LNCaP clone FGC (cell line): ENCODE results near the gene TMEM151A.
"Not testable (repeated sequence)": the region's sequence is repeated elsewhere in the genome, so short reads cannot be mapped to it uniquely, and the experiment has no call there.

ENCODE experiments used
- DNase-seq: peaks from one replicate; pipeline ENCODE4 v3.0.0-alpha.2; 2011; ENCODE audit warnings: low read depth
- H3K4me3 ChIP-seq: 2 replicates; pipeline ENCODE4 v1.5.1; 2011; ENCODE audit warnings: mild to moderate bottlenecking, low read depth, low read length, control low read depth
- TF ChIP-seq, protein P1 (sequence below): IDR thresholded peaks from 2 replicates; pipeline ENCODE4 v1.5.1; 2012; ENCODE audit warnings: mild to moderate bottlenecking; ENCODE audit not compliant: control insufficient read depth, insufficient read depth; ENCODE audit errors: extremely low read depth

The TMEM151A gene

DNA sequence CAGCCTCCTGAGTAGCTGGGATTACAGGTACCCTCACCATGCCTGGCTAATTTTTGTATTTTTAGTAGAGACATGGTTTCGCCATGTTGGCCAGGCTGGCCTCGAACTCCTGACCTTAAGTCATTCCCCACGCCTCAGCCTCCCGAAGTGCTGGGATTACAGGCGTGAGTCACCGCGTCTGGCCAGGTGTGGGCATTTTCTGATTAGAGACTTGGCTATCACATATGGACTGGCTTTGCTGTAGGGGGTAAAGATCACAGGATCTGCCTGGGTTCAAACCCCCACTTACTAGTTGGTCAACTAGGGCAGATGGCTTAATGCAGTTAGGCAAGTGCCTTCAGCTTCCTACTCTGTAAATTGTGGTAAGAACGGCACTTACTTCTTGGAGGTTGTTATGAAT is 18.6 kb downstream of the TMEM151A start:
- TF ChIP-seq, protein P1, sequence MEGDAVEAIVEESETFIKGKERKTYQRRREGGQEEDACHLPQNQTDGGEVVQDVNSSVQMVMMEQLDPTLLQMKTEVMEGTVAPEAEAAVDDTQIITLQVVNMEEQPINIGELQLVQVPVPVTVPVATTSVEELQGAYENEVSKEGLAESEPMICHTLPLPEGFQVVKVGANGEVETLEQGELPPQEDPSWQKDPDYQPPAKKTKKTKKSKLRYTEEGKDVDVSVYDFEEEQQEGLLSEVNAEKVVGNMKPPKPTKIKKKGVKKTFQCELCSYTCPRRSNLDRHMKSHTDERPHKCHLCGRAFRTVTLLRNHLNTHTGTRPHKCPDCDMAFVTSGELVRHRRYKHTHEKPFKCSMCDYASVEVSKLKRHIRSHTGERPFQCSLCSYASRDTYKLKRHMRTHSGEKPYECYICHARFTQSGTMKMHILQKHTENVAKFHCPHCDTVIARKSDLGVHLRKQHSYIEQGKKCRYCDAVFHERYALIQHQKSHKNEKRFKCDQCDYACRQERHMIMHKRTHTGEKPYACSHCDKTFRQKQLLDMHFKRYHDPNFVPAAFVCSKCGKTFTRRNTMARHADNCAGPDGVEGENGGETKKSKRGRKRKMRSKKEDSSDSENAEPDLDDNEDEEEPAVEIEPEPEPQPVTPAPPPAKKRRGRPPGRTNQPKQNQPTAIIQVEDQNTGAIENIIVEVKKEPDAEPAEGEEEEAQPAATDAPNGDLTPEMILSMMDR, result no peak
- H3K4me3 ChIP-seq, result no peak overlapping the region
- no peak for DNase-seq

DNA sequence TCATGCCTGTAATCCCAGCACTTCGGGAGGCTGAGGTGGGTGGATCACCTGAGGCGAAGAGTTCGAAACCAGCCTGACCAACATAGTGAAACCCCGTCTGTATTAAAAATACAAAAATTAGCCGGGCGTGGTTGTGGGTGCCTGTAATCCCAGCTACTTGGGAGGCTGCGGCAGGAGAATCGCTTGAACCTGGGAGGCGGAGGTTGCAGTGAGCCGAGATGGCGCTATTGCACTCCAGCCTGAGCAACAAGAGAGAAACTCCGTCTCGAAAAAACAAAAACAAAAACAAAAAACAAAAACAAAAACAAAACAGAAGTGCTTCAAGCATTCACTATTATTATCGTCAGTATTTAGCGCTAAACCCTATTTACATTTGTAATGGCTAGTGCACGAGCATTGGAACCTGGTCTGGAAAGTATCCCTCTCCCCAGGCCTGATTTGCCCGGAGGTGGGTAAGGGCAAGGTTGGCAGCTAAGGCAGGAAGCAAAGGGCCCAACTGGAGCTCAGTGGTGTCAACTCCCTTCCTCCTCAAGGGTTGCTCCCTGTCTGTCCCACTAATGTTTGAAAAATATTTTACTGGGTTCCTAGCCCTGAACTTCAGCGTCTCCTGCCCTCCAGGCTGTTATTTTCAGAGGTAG is 19.2 kb downstream of the TMEM151A start:
- not testable (repeated sequence) for DNase-seq, H3K4me3 ChIP-seq

DNA sequence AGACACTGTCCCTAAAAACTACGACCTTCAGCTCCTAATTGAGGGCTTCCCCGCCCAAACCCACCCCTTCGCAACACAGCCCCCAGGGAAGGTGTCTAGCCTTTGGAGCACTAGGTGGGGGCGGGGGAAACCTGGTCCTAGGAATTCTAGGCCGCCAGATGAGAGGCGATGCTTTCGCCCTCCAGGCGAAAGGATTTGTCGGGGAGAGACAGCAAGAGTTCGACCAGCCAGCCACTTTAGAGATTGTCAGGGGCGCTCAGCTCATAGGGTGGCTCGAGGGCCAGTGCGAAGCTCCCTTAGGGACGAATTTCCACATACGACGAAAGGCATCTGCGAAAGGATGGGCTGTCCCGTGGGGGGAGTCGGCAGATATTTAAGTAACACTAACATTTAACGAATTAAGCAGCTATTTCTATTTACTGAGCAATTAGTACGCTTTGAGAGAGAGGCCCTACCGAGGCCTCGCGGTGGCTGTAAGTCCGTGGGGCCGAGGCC is 19.8 kb downstream of the TMEM151A start:
- H3K4me3 ChIP-seq, result peak overlapping the region; percentile 63
- no peak for DNase-seq
- TF ChIP-seq, protein P1, result peak; percentile 77; the same call in 1 of the 2 replicates

DNA sequence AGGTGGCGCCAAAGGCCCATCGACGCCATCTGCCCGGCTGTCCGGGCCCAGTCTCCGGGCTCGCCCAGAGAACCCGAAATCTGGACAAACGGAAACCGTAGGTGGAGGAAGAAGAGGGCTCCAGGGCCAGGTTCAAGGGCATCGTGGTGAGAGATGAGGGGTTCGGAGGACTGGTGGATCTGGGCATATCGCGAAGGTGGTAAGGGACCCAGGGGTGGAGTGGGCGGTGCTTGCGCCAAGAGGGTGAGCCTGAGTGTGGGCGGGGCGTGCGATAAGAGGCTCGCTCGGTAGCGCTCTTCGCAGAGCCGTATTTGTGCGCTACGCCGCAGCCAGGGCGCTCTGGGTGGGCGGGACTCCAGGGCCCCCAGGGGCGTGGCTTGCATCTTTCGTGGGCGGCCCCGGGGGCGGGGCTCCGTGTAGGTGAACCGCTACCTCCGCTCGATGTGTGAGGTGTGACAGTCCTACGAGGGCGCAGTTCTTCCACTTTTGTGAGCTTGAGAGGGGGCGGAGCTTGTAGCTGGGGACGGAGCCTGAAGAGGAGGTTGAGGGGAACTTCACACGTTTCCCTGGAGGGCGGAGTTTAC is 20.4 kb downstream of the TMEM151A start:
- peak; percentile 62 for DNase-seq
- TF ChIP-seq, protein P1, result peak; percentile 19; the same call in 1 of the 2 replicates
- peak overlapping the region; percentile 63 for H3K4me3 ChIP-seq

DNA sequence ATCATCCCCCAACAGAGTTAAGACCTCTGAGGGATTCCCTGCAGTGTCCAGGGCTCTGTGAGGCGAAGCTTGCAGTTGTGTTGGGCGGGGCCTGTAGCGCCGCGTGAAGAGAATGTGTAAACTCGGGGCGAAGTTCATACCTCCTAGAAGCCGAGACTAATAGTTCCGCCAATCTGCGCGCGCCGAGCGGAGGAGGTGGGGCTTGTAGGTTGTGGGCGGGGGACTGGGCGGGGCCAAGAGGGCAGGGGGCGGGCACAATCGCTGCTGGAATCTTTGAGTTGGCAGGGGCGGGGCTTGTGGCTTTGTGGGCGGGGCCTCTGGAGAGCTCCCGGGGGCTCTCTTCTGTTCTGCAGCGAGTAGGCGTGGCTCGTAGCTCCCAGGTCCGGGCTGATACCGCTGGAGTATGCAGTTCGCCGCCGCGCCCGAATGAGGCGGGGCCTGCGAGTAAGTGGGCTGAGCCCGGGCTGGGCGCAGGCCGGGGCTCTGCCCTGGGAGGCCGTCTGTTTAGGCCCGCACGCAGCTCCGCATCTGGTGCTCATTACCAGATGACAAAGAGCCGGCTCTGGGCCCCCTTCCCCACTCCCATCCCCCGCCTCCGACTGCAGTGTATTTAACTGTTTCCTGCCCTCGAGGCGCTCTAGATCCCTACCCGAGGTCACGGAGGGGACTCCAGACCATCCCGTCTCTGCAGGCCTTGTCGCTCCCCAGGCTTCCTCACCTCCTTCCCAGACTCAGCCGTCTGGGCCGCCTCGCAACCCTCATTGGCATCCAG is 21.0 kb downstream of the TMEM151A start:
- TF ChIP-seq, protein P1, result no peak
- H3K4me3 ChIP-seq, result peak overlapping the region; percentile 63
- DNase-seq, result peak; percentile 81

DNA sequence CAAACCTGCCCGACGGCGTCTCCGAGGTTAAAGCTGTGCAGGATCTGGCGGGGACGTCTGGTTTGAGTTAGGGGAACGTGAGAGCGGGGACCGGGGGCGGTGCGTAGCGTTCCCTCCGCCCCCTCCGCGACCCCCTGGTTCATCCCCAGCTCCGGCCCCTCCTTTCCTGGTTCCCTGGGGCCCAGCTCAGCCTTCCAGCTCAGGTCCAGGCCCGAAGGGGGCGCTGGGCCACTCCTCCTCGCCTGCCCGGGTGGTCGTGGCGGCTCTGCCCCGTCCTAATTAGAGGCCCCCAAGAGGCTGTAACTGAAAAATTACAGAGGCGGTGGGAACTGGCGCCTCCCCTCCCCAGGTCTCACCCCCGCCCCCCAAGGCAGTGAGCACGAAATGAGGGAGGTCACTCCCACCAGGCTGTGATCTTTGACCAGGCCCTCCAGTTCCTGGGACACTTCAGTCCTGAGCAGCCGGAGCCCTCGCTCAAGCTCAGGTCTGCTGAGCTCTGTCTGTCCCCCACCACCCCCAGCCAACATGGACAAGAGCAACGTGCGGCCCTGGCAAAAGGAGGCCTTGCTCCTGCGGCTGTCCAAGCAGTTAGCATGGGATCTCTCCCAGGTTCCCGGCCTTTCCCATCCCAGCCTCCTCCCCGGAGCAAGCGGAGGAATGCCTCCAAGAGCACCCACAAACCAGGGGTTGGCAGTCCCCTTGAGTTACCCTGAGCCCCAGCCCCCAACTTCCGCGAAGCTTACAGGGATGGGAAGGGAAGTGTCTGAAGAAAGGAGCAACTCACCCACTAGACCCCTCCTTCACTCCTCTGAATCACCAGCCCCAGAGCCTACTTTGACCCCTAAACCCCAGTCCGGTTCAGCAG is 21.9 kb downstream of the TMEM151A start:
- no peak for DNase-seq
- peak overlapping the region; percentile 37 for H3K4me3 ChIP-seq
- TF ChIP-seq, protein P1, result no peak
